Measurements from ENCODE around the gene NRGN.
A peak's percentile ranks its signal among the peaks of the same experiment; 100 is the strongest.

The NRGN gene

DNA sequence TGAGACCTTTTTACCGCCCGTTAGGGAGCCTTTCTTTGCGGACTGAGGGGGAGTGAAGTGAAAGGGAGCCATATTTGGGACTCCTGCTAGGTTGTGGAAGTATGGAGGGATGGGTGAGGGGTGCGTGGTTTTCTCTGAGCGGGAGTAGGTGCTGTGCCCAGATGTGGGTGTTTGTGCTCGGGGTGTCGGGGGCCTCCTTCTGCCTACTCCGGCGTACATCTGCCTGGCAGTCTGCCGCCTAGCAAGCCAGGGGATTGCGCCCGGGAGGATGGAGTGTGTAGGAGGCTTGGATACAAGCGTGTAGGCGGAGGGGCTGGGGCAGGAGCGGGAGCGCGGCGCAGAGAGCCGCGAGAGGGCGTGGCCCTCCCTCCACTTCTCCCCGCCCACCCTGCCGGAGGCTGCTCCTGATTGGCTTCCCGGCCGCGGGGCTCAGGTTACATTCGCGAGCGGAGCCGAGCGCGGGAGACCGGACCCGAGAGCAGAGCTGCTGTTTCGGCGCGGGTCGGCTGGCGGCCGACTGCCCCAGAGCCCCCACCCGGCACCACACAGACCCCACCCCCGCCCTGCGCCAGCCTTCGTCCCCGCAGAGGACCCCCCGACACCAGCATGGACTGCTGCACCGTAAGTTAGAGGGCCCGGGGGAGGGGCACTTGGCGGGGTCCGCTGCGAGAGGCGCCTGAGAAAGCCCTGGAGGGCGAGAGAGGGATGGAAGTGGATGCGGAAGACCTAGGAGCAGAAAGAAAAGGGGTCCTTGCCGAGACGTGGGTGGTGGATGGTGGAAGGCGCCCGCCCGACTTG is at the start of gene NRGN:
Gene NRGN (plus strand): TSS at position 464 of the 798 bp plus-strand sequence. CDS start 143 bp downstream, at position 607.
- peak in 1 of 2 experiments; percentile 3 for DNase-seq

DNA sequence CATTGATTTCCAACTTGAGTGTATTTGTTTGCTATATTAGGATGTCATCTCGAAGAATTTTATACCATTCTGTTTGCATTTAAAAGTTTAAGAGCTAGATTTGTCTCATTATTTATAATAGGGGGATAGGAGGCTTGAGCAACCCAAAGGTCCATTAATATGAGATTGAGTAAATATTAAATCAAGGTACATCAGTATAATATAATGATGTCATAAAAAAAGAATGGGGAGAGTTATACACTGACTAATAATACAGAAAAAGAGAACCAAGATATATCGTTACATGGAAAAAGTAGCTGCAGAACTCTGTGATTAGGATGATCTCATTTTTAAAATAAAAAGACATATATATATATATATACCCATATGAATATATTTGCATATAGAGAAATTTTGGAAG is 46.6 kb upstream of the NRGN start:
- DNase-seq: no peak

DNA sequence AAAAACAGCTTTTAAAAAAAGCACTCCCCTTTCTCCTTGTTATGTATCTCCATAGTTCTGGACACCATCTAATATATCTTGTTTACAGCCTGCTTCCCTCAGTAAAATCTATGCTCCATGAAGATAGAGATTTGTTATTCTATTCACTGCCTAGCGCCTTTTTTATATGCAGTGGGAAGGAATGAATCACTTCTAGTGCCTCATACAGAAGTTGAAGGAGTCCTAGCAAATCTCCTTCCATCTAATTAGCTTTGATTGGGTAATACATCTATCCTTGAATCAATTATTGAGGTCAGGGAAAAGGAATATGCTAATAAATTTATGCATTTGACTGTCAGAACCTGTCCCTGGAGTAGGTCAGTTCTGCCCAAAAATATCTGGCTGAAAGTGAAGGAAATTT is 40.2 kb upstream of the NRGN start:
- DNase-seq: no peak

DNA sequence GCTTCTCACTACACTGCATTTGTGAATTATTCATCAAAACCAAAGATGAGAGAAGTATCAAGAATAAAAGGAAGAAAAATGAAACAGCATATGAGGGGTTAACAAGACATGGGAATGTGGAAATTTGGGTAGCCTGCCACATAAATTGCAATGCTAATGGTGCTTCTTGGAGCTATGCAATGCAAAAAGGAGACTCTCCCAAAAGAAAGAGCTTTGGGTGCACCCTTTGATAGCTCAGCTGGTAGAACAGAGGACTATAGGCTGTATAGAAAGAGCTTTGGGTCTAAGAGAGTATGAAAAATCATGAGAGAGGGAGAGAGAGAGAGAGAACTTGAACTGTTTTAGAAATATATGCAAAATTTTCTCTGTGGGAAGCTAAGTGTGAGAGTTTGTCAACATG is 39.7 kb upstream of the NRGN start:
- no peak for DNase-seq

DNA sequence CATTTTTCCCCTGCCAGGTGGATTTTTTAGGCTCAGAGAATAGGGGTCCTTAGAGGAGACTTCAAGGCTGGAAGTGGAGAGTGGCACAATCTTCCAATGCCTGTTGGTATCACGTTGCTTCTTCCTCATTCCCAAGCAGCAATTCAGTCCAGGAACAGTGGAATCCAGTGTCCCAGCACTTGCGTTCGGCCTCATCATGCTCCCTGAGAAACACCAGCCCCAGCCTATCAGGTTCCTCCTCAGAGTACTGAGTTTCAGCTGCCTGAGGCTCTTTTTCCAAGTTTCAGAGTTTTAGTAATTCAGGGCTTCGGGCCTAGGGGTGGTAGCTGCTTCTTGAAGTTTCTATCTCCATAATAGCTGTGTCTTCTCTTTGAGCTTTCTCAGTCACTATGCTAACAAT is 31.9 kb upstream of the NRGN start:
- DNase-seq: no peak

DNA sequence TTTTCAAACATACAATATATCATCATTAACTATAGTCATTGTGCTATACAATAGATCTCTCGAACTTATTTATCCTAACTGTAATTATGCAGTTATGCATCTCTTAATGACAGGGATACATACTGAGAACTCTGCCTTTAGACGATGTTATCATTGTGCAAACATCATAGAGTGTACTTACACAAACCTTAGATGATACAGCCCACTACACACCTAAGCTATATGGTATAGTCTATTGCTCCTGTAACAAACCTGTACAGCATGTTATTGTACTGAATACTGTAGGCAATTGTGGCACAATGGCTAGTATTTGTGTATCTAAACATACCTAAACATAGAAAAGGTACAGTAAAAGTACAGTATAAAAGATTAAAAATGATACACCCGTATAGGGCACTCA is 27.4 kb upstream of the NRGN start:
- no peak for DNase-seq

DNA sequence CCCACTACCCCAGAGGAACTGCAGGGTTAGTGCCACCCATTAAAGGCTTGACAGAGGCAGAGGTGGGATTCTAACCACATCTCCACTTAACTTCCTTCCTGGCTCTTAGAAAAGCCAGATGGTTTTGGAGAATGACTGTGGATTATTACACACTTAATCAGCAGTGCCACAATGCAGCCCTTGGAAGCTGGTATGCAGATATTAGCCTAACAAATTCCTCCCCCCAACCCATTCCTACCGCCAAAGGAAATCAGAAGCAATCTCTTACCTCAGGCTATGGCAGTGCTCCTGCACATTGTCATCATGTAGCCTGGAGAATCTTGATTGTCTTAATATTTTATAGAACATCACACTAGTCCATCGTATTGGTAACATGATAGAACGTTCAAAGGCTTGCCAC is 23.2 kb upstream of the NRGN start:
- DNase-seq: no peak

DNA sequence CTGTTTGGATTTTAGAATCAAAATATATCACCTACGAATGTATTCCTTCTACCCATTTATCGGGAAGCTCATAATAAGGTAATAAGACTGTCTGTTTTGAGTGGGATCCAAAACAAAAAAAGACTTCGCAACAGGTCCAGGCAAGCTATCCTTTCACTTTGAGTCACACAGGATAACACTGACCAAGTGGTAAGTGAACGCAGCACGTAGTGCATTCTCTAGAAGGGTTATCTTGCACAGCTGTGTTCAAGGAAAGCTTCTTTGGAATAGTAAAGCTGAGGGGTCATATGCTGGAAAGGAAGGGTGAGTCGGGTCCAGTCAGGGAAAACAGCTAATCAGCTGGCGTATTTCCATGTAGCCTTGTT is 22.3 kb upstream of the NRGN start:
- no peak for DNase-seq

DNA sequence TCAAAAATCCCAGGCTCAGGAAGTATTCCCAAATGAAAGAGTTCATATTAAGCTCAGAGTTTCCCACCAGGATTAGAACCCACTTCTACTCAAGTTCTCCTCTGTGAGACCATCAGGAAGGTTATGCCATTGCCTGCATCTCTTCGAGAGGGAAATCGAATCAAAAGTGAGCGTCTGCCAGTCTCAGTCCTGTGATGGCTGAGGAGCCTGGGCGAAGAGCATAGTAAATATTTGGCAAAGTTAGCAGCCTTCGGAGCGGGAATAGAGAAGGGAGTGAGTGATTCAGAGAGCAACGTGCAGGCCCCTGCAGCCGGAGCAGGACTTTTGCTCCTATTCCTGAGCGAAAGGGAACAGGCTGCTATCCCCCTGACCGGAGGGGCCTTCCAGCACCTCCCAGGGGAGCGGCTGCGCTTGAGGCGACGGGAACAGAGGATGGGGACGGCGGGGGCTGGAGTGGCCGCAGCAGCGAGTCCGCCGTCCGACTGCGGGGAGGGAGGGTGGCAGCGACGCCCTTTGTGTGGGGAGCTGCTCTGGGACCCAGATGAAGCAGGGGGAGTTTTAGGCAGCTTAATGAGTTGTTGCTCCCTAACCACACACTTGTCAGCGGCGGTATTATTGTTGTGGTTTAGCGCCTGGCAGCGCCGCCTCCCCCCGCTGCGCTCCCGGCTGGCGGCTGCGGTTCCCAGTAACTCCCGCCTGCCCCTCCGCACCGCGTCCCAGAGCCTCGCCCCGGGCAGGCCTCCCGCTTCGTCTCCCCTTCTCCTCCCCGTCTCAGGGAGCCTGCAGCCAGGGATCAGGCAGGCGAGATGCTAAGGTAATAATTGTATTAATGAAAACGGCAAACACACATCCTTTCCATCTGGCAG is 21.7 kb upstream of the NRGN start:
- no peak for DNase-seq

DNA sequence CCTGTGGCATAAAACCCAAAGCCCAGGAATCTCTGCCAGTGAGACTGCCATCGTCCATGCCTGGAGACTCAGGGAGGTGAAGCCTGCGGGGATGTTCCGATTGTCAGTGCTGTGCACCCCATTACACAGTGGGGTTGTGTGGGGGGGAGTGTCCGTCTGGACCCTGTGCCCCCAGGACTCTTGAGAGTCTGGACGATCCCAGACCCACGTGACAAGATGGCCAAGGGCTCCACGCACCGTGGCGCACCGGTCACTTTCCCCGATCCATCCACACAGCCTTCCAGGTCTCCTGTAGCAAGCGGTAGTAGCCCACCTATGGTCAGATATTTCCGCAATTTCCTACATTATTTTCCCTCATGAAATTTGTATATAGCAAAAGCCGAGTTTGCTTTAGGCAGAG is 20.9 kb upstream of the NRGN start:
- no peak for DNase-seq

DNA sequence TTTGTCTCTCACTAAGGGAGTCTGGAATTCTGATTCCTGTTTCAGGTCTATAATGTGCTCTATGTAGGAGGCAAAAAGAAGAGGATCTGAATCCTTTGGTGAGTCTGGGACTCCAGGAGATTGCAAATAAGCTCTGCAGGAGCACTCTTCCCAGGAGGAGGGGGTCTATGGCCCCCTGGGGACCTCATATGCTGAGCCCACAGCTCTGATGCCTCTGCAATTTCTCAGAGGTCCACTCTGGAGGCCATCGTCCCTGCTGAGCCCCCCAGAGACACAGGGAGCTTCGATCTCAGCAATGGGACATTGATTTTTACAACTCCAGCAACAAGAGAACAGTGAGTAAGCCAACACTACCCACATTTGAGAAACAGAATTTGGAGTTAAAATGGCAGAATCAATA is 20.2 kb upstream of the NRGN start:
- DNase-seq: no peak

DNA sequence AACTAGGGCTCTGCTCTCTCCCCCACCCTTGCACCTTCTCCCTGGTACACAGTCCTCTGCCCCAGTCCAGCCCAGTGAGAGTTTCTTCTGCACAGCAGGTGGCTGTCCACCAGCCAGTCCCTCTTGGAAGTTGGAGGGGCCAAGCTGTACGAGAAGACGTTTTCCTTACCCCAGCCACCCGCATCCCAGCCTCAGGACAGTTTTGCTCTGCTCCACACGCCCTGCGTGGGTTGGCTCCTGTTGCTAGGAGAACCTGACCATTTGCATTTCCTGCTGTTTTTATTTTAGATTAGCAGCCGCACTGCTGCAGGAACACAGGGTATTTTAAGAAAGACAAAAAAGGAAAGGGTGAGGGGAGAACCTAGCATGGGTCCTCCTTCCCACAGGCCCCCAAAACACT is 17.6 kb upstream of the NRGN start:
- no peak for DNase-seq

DNA sequence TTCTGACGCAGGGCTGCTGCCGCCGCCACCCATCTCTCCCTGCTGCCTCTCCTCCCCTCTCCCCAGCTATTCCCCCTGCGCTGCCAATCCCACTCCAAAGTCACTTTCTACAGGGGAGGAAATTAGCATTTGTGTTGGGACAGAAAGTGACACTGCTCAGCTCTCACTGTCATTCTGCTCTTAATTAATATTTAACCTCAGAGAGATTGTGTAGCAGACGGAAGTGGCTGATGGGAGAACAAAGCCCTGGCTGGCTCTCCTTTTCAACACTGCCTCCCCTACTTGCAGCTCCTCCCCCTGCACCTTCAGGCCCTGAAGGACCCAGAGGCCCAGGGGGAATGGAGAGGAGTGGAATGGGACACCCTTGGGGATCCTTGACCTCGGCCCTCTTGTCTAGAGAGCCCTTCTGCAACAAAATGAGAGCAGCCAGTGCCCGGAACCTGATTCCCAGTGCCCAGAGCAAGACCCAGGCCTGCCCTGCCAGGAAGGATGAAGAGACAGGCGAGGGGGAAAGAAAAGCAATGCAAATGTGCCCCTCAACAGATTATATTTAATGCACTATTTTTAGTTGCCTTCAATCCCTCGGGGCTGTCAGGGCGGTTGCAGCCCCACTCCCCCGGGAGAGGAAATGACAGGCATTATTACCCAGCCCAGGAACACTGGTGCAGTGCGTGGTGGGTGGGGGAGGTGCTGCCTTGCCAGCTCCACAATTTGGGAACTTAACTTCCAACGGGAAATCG is 14.6 kb upstream of the NRGN start:
- no peak for DNase-seq

DNA sequence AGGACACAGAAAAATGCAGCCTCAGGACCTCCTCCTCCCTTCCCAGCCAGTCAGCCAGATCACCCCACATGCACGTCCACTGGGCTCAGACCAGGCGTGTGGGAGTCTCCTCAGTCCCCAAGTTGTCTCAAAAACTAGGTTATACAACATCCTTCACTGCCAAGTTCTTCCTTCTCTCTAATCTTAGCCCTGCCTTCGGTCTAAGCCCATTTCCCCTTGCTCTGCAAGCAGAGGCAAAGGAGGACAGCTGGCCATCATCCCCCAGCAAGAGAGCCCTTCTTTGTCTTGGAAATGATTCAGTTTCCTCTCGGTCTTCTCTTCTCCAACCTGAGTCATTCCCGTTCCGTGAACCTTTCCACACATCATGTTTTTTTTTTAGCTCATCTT is 14.0 kb upstream of the NRGN start:
- no peak for DNase-seq

DNA sequence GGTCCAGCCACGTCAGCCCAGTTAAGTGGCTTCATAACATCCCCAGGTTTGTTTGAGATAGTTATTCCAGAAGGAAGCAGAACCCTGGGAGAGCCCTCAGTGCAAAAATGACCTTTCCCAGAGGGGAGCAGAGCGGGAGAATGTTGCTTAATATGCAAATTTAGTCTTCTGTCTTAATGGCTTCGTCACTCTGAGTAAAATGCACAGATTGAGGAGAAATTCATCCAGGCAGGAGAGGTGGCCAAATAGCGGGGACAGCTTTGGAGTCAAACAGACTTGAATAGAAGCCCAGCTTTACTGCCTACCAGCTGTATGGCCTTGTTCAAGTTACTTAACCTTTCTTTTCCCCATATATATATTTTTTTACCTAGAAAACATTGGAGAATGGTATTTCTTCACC is 12.3 kb upstream of the NRGN start:
- no peak for DNase-seq

DNA sequence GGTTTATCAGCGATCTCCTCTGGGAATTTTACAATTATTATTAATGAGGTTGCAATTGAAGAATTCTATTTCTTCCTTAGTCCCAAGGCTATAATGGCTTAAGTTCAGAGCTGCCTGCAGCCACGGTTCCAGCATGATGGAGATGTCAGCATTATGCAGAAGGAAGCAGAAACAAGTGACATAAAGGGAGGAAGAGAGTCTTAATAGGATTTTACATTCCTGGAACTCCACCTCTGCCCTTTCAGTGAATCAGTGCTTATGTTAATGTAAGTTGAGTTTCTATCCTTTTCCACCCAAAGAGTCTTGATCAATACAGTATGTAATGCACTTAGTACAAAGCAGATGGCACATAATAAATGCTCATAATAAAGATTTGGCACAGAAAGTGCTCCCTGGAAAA is 11.6 kb upstream of the NRGN start:
- no peak for DNase-seq

DNA sequence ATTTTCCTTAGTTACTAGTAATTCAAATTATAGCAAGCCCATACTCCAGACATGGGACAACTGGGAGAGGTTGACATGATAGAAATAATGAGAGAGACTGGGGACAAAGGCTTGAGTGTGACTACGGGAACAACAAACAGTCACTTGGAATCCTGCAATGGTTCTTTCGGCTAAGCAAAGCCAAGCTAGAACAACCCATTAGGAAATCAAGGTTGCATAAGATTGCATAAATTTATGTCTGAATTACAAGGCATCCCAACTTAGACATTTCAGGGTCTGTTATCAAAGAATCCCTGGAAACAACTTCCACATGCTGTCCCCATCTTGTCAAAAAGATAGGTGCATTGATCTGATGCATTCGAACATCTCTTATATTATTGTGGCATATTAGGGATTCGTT is 10.2 kb upstream of the NRGN start:
- DNase-seq: no peak

DNA sequence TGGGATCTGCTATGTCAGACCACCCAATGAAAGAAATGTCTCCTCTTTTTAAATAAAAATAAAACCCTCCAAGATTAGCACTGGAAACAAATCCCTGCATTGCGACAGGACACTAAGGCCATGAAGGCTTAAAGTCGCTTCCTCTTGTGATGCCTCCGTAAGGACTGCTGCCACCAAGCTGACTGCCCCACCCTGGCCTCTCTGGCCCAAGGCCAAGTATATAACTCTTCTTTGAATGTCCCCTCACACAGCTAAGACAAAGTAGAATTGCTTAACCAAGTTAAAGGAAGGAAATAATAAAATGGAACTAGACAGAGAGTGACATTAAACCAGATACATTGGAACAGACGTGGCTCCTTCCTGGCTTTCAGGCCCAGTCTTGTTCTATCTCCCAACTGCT is 7.5 kb upstream of the NRGN start:
- DNase-seq: no peak

DNA sequence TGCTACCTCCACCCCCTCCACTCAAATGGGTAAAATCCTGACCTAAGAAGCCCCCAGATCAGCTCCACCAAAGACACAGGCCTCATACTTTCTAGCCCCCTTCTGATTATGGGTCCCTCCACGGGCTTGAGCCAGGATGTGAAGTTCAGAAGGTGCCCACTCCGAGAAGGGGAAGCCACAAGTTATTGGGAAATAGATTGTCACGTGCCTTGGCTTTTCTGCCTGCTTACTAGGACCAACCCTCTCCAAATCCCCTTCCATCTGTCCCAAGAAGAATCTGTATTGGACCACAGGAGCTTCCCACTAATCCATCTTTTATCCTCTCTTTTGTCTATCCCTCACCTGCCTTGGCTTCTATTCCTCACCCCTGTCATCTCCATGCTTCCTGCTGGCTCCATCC is 3.0 kb upstream of the NRGN start:
- DNase-seq: no peak

DNA sequence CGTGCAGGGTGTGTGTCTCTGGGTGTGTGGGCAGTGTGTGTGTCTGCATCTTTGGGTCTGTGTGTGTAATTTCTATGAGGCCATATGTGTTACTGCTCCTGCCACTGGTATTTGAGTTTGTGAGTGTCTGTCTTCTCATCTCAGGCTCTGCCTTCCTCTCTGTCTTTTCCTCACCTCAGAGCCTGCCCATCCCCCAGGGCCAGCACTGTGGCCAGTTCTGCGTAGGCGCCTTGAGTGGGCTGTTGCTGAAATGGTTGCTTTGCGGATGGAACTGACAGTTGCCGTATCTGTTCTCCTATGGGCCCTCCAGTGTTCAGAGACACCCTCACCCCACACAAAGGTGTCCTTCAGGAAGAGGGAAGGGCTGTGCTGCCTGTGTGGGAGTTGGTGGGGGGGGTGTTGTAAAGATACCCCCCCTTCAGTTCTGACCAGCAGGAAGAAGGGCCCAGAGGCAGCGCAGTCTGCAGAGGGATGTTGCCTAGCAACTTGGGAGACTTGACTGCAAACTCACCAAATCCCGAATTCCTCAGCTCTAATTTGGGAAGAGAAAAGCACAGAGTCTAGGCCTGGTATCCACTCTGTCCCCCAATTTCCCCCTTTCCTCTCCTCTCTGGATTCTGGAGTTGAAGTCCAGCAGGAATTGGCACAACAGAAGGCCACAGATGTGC is 2.0 kb upstream of the NRGN start:
- DNase-seq: no peak

DNA sequence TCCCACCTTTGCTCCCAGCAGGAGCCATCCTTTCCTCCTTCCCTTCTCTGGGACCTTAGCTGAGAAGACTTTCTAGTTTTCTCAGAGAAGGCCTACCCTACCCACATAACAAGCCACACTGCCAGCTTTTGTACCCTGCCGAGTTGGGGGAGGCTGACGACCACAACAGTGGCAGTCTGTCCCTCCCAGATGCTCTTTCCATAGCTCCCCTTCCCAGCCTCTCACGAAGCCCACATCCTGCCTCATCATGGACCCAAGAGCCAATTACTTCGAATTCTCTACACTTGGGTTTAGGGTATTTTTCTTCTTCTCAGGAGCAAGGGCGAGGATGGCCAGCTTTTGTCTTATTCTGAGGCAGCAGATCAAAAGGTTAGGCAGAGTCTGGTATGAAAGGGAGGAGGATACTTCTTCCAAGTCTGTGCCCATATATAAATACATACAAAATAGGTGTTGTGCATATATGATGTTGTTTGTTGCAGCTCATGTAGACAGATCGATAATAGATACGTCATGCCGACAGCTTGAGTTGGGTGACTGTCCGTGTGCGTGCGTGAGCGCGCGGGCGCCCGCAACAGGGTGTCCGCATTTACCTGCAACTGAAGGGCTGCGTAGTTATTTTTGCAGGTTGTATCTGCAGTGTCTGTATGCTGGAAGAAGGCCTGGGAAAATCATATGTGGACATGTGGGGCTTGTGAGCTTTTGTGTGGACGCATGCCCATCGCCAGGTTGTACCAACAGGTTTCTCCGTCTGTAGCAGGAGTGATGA is 846 bp upstream of the NRGN start:
- DNase-seq: no peak

DNA sequence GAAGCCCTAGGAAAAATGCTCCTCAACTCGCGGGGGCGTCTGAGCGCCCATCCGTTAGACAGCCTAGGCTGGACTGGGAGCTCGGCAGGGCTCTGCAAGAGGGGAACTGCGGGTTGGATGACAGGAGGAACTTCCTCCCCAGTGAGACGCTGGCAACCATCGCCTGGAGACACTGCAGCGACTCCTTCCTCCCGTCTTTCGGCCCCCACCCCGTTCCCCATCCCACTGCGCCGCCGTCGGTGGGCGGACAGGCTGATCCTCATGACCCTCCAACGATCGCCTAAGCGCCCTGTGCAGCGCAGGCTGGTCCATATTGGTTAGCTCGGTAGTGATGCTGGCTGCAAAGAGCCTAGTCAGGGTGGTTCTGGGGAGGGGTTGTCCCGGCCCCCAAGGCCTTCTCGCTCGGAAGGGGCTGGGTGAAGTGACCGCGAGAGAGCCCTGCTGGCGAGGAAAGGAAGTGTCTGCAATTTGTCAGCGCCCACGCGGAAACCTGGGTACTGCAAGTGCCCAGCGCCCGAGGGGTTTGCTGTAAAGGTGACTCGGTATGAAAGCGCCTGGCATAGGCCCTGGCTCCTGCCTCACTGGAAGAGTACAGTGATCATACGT is 638 bp downstream of the NRGN start:
- no peak for DNase-seq

All from cerebellar nuclear complex (tissue), 1 donor.